AG10803 (cell line): ENCODE data around the gene RGP1.

Experiments
- DNase-seq: peaks from one replicate; pipeline ENCODE4 v3.0.0; 2010; ENCODE audit warnings: low read depth
- H3K4me3 ChIP-seq: 2 replicates; pipeline ENCODE4 v1.5.1; 2011; ENCODE audit warnings: mild to moderate bottlenecking, low read length, control low read depth
- CTCF ChIP-seq: conservative IDR thresholded peaks from 2 replicates; pipeline ENCODE4 v1.5.1; 2011; ENCODE audit warnings: mild to moderate bottlenecking, low read length, control low read depth, inconsistent platforms

The RGP1 gene

GRCh38 chr9:35743452-35743851 lies 5.6 kb upstream of the RGP1 start:
- H3K4me3 ChIP-seq: no peak overlapping the region
- DNase-seq: no peak
- no peak for TF ChIP-seq CTCF

GRCh38 chr9:35743880-35744518 lies 5.1 kb upstream of the RGP1 start:
- no peak overlapping the region for H3K4me3 ChIP-seq
- no peak for DNase-seq
- TF ChIP-seq CTCF: no peak

GRCh38 chr9:35745569-35745968 lies 3.5 kb upstream of the RGP1 start:
- TF ChIP-seq CTCF: no peak
- no peak overlapping the region for H3K4me3 ChIP-seq
- DNase-seq: no peak

GRCh38 chr9:35746583-35746982 lies 2.5 kb upstream of the RGP1 start:
- no peak for TF ChIP-seq CTCF
- no peak for DNase-seq
- H3K4me3 ChIP-seq: peak overlapping the region; percentile 86

- H3K4me3 ChIP-seq: peak overlapping the region; percentile 86
- no peak for DNase-seq
- no peak for TF ChIP-seq CTCF
Observed at GRCh38 chr9:35748242-35748857, 737 bp upstream of the RGP1 start.

GRCh38 chr9:35749515-35750255 lies 598 bp downstream of the RGP1 start:
- H3K4me3 ChIP-seq: peak overlapping the region; percentile 86
- DNase-seq: no peak
- no peak for TF ChIP-seq CTCF

GRCh38 chr9:35750256-35750531 lies 1.1 kb downstream of the RGP1 start:
- TF ChIP-seq CTCF: no peak
- H3K4me3 ChIP-seq: peak overlapping the region; percentile 86
- no peak for DNase-seq
